H9 (cell line): Measurements from ENCODE around the gene ZNF280C. TPM values are rescaled to one million over a fixed set of nuclear protein-coding genes. Genes with fewer than 3 reads are reported as not detected.

Experiments
- DNase-seq: peaks from one replicate; pipeline ENCODE4 v3.0.0-alpha.2; 2017
- H2AFZ ChIP-seq: one replicate; pipeline ENCODE4 v1.6.1; 2013; ENCODE audit warnings: mild to moderate bottlenecking, low read length, control low read depth, moderate library complexity
- H2AK5ac ChIP-seq: 2 replicates; pipeline ENCODE4 v1.6.1; 2013; ENCODE audit warnings: low read length, control low read depth, mixed read lengths; ENCODE audit not compliant: insufficient read length
- H2BK120ac ChIP-seq: one replicate; pipeline ENCODE4 v1.6.1; 2013; ENCODE audit warnings: low read depth, mild to moderate bottlenecking, low read length, control low read depth, inconsistent platforms; ENCODE audit not compliant: poor library complexity, severe bottlenecking
- H2BK12ac ChIP-seq: 2 replicates; pipeline ENCODE4 v1.6.1; 2013; ENCODE audit warnings: low read length, control low read depth, mixed read lengths, low read depth; ENCODE audit not compliant: insufficient read length
- H2BK15ac ChIP-seq: 2 replicates; pipeline ENCODE4 v1.6.1; 2013; ENCODE audit warnings: low read depth, low read length, control low read depth
- H2BK20ac ChIP-seq: one replicate; pipeline ENCODE4 v1.6.1; 2013; ENCODE audit warnings: low read depth, mild to moderate bottlenecking, low read length, control low read depth, inconsistent platforms; ENCODE audit not compliant: poor library complexity, severe bottlenecking
- H2BK5ac ChIP-seq: 2 replicates; pipeline ENCODE4 v1.6.1; 2013; ENCODE audit warnings: low read length, control low read depth, mixed read lengths; ENCODE audit not compliant: insufficient read length
- H3K14ac ChIP-seq: 2 replicates; pipeline ENCODE4 v1.6.1; 2013; ENCODE audit warnings: low read length, control low read depth; ENCODE audit not compliant: insufficient read depth
- H3K18ac ChIP-seq: 2 replicates; pipeline ENCODE4 v1.6.1; 2013; ENCODE audit warnings: low read depth, mild to moderate bottlenecking, mixed read lengths, low read length, control low read depth; ENCODE audit not compliant: insufficient read length
- H3K23ac ChIP-seq: 2 replicates; pipeline ENCODE4 v1.6.1; 2013; ENCODE audit warnings: low read length, control low read depth, mixed read lengths, low read depth; ENCODE audit not compliant: insufficient read length
- H3K23me2 ChIP-seq: 2 replicates; pipeline ENCODE4 v1.6.1; 2013; ENCODE audit warnings: low read depth, mild to moderate bottlenecking, mixed read lengths, low read length, control low read depth; ENCODE audit not compliant: insufficient read length, poor library complexity, severe bottlenecking
- H3K27ac ChIP-seq: 2 replicates; pipeline ENCODE4 v1.5.1; 2013; ENCODE audit warnings: low read length, control low read depth, mixed read lengths, low read depth; ENCODE audit not compliant: insufficient read length
- H3K27me3 ChIP-seq: 2 replicates; pipeline ENCODE4 v1.6.1; 2013; ENCODE audit warnings: low read length, control low read depth, inconsistent platforms; ENCODE audit not compliant: insufficient read depth
- H3K4ac ChIP-seq: 2 replicates; pipeline ENCODE4 v1.6.1; 2013; ENCODE audit warnings: low read depth, mild to moderate bottlenecking, control low read depth, inconsistent platforms, low read length, moderate library complexity
- H3K4me1 ChIP-seq: 2 replicates; pipeline ENCODE4 v1.6.1; 2013; ENCODE audit warnings: low read length, control low read depth, inconsistent platforms; ENCODE audit not compliant: insufficient read depth
- H3K4me2 ChIP-seq: 2 replicates; pipeline ENCODE4 v1.6.1; 2013; ENCODE audit warnings: low read length, control low read depth, mixed read lengths; ENCODE audit not compliant: insufficient read length, insufficient read depth
- H3K56ac ChIP-seq: 2 replicates; pipeline ENCODE4 v1.6.1; 2013; ENCODE audit warnings: low read depth, mild to moderate bottlenecking, mixed read lengths, low read length, control low read depth; ENCODE audit not compliant: insufficient read length
- H3K79me1 ChIP-seq: 2 replicates; pipeline ENCODE4 v1.6.1; 2013; ENCODE audit warnings: low read depth, mild to moderate bottlenecking, moderate library complexity, low read length, control low read depth, inconsistent platforms; ENCODE audit not compliant: insufficient read depth, poor library complexity, severe bottlenecking
- H3K79me2 ChIP-seq: 2 replicates; pipeline ENCODE4 v1.6.1; 2013; ENCODE audit warnings: low read length, control low read depth, inconsistent platforms; ENCODE audit not compliant: insufficient read depth
- H3K9ac ChIP-seq: 2 replicates; pipeline ENCODE4 v1.6.1; 2013; ENCODE audit warnings: low read length, control low read depth, mixed read lengths; ENCODE audit not compliant: insufficient read length; ENCODE audit errors: extremely low read depth
- H3K9me3 ChIP-seq: one replicate; pipeline ENCODE4 v1.6.1; 2013; ENCODE audit warnings: low read depth, low read length, inconsistent platforms; ENCODE audit not compliant: control insufficient read depth
- H3T11ph ChIP-seq: one replicate; pipeline ENCODE4 v1.6.1; 2013; ENCODE audit warnings: mild to moderate bottlenecking, low read length, control low read depth, inconsistent platforms
- H4K20me1 ChIP-seq: one replicate; pipeline ENCODE4 v1.6.1; 2013; ENCODE audit not compliant: control insufficient read depth, insufficient read length, insufficient read depth
- H4K5ac ChIP-seq: 2 replicates; pipeline ENCODE4 v1.6.1; 2013; ENCODE audit warnings: low read depth, mild to moderate bottlenecking, mixed read lengths, low read length, control low read depth; ENCODE audit not compliant: insufficient read length
- H4K8ac ChIP-seq: replicated peaks from 2 replicates; pipeline ENCODE4 v1.6.1; 2013; ENCODE audit warnings: low read length, control low read depth, mixed read lengths, low read depth; ENCODE audit not compliant: insufficient read length
- H4K91ac ChIP-seq: 2 replicates; pipeline ENCODE4 v1.6.1; 2013; ENCODE audit warnings: low read depth, mild to moderate bottlenecking, moderate library complexity, mixed read lengths, low read length, control low read depth; ENCODE audit not compliant: insufficient read length
- H3K27ac Mint-ChIP-seq, 3 experiments: 2 replicates in 2 of 3; 3 replicates in 1 of 3; pipeline ENCODE4 v1.8.0; 2020 to 2021; ENCODE audit warnings: mixed read lengths in 3 of 3, mild to moderate bottlenecking in 1 of 3, moderate library complexity in 1 of 3
- H3K27me3 Mint-ChIP-seq: 2 replicates; pipeline ENCODE4 v1.8.0; 2021; ENCODE audit warnings: low read depth, mild to moderate bottlenecking, moderate library complexity, mixed read lengths
- H3K36me3 Mint-ChIP-seq, 3 experiments: 2 replicates in 2 of 3; 3 replicates in 1 of 3; pipeline ENCODE4 v1.8.0; 2020 to 2021; ENCODE audit warnings: low read depth in 3 of 3, mixed read lengths in 3 of 3; ENCODE audit not compliant: insufficient read depth in 1 of 3
- H3K4me1 Mint-ChIP-seq, 2 experiments: 2 replicates each; pipeline ENCODE4 v1.8.0; 2020; ENCODE audit warnings: mixed read lengths in 2 of 2
- H3K4me3 Mint-ChIP-seq, 2 experiments: 2 replicates in 1 of 2; 3 replicates in 1 of 2; pipeline ENCODE4 v1.8.0; 2020 to 2021; ENCODE audit warnings: mild to moderate bottlenecking in 2 of 2, mixed read lengths in 2 of 2, moderate library complexity in 1 of 2
- H3K9me3 Mint-ChIP-seq, 2 experiments: 2 replicates in 1 of 2; 3 replicates in 1 of 2; pipeline ENCODE4 v1.8.0; 2020; ENCODE audit warnings: mild to moderate bottlenecking in 2 of 2, mixed read lengths in 2 of 2, moderate library complexity in 1 of 2
- WGBS: extraction: QIAGEN DNeasy Blood & Tissue Kit; methylation state at CpG from one replicate; pipeline ENCODE4 v1.1.7; 2013; ENCODE audit warnings: missing lambda C conversion rate, low lambda C conversion rate, mixed read lengths; ENCODE audit not compliant: insufficient read length; ENCODE audit errors: extremely low coverage; 5-methylcytosine and 5-hydroxymethylcytosine counted together
- total RNA-seq: library from RNA; stranded (reverse); gene quantifications from 2 replicates; pipeline ENCODE4 v1.2.1, GENCODE V29; 2021
- TF ChIP-seq, protein P1 (sequence below): fragments of 200-600 bp; sonication (generic); conservative IDR thresholded peaks from 3 replicates; pipeline ENCODE4 v1.8.0; 2021; ENCODE audit warnings: antibody characterized with exemption, mild to moderate bottlenecking

The ZNF280C gene
- total RNA-seq, 1 experiment from 2014 or later, result 6.6 TPM

DNA sequence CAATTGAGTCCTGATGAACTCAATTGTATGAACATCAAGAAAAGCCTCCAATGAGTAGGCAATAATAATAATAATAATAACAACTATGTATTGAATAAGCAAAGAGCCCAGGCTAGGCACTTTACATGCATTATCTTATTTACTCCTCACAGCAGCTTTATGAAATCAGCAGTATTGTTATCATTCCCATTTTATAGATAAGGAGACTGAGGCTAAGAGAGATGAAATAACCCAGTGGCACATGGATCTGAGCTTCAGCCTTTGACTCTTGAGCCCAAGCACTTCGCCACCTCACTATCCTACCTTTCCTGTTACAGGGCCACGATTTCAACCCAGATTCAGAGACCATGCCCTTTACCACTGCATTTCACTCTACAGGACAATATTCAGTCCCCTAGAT is 93.8 kb downstream of the ZNF280C start:
- peaks cover 0 to 65% of the 10 kb centered on the region in 2 experiments; a peak in 2 of 5 replicates for H3K9me3 Mint-ChIP-seq

More for the DNA sequence above, 93.8 kb downstream of the ZNF280C start:
- H3K14ac ChIP-seq, result no peak overlapping the region
- no peak overlapping the region for H3K9ac ChIP-seq
- Mint-ChIP-seq H3K36me3 (peaks cover 4 to 8% (median 6%) of the 10 kb centered on the region in 3 experiments; a peak in 5 of 7 replicates), H3K4me1 (peaks cover 2 to 10% of the 10 kb centered on the region in 2 experiments; a peak in 2 of 4 replicates), H3K27me3 (peaks cover 22% of the 10 kb centered on the region), H3K4me3 (no peak overlapping the region; a peak in 1 of 5 replicates), H3K27ac (no peak overlapping the region)
- H2AFZ ChIP-seq, result no peak overlapping the region
- peaks cover 24% of the 10 kb centered on the region for H3K9me3 ChIP-seq
- H3K23me2 ChIP-seq, result peaks cover 9% of the 10 kb centered on the region
- H3K4me1 ChIP-seq, result no peaks in the 10 kb centered on the region
- H2BK120ac ChIP-seq, result no peak overlapping the region
- TF ChIP-seq, protein P1, sequence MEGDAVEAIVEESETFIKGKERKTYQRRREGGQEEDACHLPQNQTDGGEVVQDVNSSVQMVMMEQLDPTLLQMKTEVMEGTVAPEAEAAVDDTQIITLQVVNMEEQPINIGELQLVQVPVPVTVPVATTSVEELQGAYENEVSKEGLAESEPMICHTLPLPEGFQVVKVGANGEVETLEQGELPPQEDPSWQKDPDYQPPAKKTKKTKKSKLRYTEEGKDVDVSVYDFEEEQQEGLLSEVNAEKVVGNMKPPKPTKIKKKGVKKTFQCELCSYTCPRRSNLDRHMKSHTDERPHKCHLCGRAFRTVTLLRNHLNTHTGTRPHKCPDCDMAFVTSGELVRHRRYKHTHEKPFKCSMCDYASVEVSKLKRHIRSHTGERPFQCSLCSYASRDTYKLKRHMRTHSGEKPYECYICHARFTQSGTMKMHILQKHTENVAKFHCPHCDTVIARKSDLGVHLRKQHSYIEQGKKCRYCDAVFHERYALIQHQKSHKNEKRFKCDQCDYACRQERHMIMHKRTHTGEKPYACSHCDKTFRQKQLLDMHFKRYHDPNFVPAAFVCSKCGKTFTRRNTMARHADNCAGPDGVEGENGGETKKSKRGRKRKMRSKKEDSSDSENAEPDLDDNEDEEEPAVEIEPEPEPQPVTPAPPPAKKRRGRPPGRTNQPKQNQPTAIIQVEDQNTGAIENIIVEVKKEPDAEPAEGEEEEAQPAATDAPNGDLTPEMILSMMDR, result no peak
- H3K56ac ChIP-seq, result no peak overlapping the region
- no peak overlapping the region for H2BK15ac ChIP-seq
- no peak overlapping the region for H4K8ac ChIP-seq
- no peak overlapping the region for H3K18ac ChIP-seq
- no peak overlapping the region for H3K4me2 ChIP-seq
- no peaks in the 10 kb centered on the region for H3K79me1 ChIP-seq
- H2BK12ac ChIP-seq, result no peak overlapping the region
- no peak overlapping the region for H4K91ac ChIP-seq
- H3K4ac ChIP-seq, result no peak overlapping the region
- no peak overlapping the region for H3K23ac ChIP-seq
- no peak for DNase-seq
- peaks cover 3% of the 10 kb centered on the region; the same call in 1 of the 2 replicates for H3K27me3 ChIP-seq
- no peak overlapping the region for H3K27ac ChIP-seq
- H2BK5ac ChIP-seq, result no peak overlapping the region
- no CpG with 5 or more reads among the region's 2 CpGs for WGBS
- H4K20me1 ChIP-seq, result no peaks in the 10 kb centered on the region
- H3T11ph ChIP-seq, result no peak overlapping the region
- no peaks in the 10 kb centered on the region; the same call in 1 of the 2 replicates for H3K79me2 ChIP-seq
- H2AK5ac ChIP-seq, result no peak overlapping the region
- no peak overlapping the region for H4K5ac ChIP-seq
- no peak overlapping the region for H2BK20ac ChIP-seq
